GM18861 (cell line): Measurements from ENCODE around the gene TMEM14A.

Experiments used
- ATAC-seq: cut with Tn5 transposase; IDR thresholded peaks from one replicate; pipeline ENCODE4 v1.9.1; 2021; ENCODE audit not compliant: unreplicated experiment

Gene TMEM14A

DNA sequence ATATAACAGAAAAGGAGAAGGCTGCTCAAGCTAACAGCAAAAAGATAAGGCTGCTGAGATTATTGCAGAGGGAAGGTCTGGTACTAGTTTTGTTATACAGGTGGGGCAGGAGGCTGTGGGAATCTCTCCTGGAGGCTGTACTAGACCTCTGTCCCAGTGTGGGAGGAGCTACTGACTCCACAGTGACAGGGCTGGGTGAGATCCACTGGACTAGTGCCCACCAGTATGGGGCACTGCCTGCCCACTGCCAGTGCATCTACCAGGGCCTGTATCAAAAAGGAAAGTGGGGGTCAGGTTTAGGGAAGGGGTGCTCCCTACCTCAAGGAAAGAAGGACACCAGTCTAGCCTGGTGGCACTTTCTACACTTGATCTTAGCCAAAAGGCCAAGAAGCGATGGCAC lies 62.3 kb downstream of the TMEM14A start:
- ATAC-seq, result no peak

DNA sequence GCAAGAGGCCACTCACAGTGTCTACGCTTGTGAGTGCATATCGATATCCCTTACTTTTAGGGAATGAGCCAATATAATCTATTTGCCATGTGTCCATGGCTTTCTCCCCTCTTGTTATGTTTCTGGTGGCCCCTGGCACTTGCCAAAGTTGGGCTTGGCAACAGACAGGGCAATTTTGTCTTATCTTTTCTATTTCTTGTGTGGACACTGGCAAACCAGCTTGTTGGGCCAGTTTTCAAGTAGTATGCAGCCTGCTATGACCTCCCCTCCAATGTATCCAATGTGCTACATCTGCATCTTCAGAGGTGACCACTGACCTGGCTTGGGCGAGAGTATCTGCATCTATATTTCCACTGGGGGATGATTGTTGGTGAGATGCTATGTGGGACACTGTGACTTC lies 63.2 kb downstream of the TMEM14A start:
- ATAC-seq, result no peak

GRCh38 chr6:52735071-52735470 lies 64.2 kb downstream of the TMEM14A start:
- no peak for ATAC-seq

GRCh38 chr6:52736145-52736544 lies 65.2 kb downstream of the TMEM14A start:
- ATAC-seq, result no peak
